ENCODE results near the gene IL1R1. TPM values are rescaled to one million over a fixed set of nuclear protein-coding genes. Genes with fewer than 3 reads are reported as not detected.

IL1R1 gene
- total RNA-seq, 1 donor from 2014 or later, result 22.6 TPM

GRCh38 chr2:102217032-102217431 is 74.5 kb downstream of the IL1R1 start:
- H3K36me3 ChIP-seq, result peaks cover 4% of the 10 kb centered on the region
- H3K4me1 ChIP-seq, result no peaks in the 10 kb centered on the region
- peaks cover 40% of the 10 kb centered on the region for H3K9me3 ChIP-seq (replicated peaks)
- H3K27ac ChIP-seq (replicated peaks), result no peak overlapping the region
- H3K27me3 ChIP-seq (ENCODE audit: low read depth), result no peaks in the 10 kb centered on the region
- intact Hi-C loops (cut with micrococcal nuclease), result no loop called here
- H3K4me3 ChIP-seq, result no peak overlapping the region
- DNase-seq, result no peak
- TF ChIP-seq, protein P1, sequence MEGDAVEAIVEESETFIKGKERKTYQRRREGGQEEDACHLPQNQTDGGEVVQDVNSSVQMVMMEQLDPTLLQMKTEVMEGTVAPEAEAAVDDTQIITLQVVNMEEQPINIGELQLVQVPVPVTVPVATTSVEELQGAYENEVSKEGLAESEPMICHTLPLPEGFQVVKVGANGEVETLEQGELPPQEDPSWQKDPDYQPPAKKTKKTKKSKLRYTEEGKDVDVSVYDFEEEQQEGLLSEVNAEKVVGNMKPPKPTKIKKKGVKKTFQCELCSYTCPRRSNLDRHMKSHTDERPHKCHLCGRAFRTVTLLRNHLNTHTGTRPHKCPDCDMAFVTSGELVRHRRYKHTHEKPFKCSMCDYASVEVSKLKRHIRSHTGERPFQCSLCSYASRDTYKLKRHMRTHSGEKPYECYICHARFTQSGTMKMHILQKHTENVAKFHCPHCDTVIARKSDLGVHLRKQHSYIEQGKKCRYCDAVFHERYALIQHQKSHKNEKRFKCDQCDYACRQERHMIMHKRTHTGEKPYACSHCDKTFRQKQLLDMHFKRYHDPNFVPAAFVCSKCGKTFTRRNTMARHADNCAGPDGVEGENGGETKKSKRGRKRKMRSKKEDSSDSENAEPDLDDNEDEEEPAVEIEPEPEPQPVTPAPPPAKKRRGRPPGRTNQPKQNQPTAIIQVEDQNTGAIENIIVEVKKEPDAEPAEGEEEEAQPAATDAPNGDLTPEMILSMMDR (IDR thresholded peaks at IDR 0.05; ENCODE audit: borderline replicate concordance), result no peak

- Histone ChIP-seq H3K9me3 (replicated peaks) (no peaks in the 10 kb centered on the region), H3K27me3 (ENCODE audit: low read depth) (no peaks in the 10 kb centered on the region), H3K4me1 (peaks cover 34% of the 10 kb centered on the region), H3K27ac (replicated peaks) (no peak overlapping the region), H3K4me3 (no peak overlapping the region), H3K36me3 (no peaks in the 10 kb centered on the region)
- TF ChIP-seq, protein P1 (IDR thresholded peaks at IDR 0.05; ENCODE audit: borderline replicate concordance), result no peak
- DNase-seq, result no peak
- intact Hi-C loops (cut with micrococcal nuclease), result no loop called here
Observed at GRCh38 chr2:102224824-102225739, 82.5 kb downstream of the IL1R1 start.

DNA sequence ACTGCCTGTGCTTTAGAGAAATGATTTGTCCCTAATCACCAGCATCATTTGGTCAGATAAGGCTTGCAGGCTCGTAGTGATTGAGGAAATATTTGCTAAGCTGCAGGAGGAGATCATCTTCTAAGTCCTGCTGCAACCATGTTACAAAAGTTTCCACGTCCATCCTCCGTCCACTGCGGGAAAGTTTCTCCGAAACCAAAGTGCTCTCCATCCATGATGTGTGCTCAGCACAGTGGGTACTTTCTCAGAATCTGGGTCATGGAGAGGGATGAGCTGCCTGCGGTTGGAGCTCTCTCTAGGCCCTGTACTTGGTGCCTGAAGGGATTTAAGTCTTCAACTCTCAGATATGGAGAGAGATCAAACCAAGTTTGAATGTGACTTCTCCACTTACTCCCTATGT is 83.6 kb downstream of the IL1R1 start:
- TF ChIP-seq, protein P1 (IDR thresholded peaks at IDR 0.05; ENCODE audit: borderline replicate concordance), result no peak
- H3K4me1 ChIP-seq, result peaks cover 34% of the 10 kb centered on the region
- no peaks in the 10 kb centered on the region for H3K27me3 ChIP-seq (ENCODE audit: low read depth)
- H3K4me3 ChIP-seq, result no peak overlapping the region
- no peaks in the 10 kb centered on the region for H3K36me3 ChIP-seq
- DNase-seq, result no peak
- intact Hi-C loops (cut with micrococcal nuclease), result no loop called here
- peak overlapping the region; percentile 90 for H3K27ac ChIP-seq (replicated peaks)
- no peaks in the 10 kb centered on the region for H3K9me3 ChIP-seq (replicated peaks)

DNA sequence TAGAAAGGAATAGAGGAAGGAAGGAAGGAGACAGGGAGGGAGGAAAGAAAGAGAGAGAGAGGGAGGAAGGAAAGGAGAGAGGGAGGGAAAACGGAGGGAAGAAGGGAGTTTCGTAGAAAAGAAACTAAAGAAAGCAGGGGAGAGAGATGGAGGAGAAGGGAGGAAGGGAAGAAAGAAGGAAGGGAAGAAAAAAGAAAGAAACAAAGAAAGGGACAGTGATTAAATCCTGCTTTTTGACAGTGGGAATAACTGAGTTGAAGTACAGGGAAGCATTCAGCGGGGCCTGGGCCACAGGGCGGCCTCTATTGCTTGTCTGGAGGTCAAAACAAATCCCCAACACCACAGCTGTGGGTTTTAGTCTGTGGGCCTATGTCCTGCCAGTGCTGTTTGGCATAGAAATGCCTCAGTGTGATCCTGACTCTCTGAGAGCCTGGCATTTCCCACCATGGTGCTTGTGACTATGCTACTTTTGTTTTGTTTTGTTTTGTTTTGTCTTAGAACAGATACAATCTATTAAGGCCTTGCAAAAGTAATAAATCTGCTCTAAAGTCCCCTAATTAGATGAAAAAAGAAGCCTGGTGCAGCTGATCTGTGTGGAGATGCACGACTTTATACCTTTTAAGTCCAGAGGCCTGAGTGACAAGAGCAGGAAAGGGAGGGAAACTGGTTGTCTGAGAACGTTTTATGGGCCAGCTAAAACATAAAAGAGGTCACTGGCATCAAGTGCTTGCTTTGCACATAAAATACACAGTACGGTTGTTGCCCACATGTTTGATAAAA is 84.3 kb downstream of the IL1R1 start:
- TF ChIP-seq, protein P1 (IDR thresholded peaks at IDR 0.05; ENCODE audit: borderline replicate concordance), result no peak
- H3K27me3 ChIP-seq (ENCODE audit: low read depth), result no peaks in the 10 kb centered on the region
- H3K36me3 ChIP-seq, result no peaks in the 10 kb centered on the region
- no peaks in the 10 kb centered on the region for H3K9me3 ChIP-seq (replicated peaks)
- DNase-seq, result no peak
- H3K27ac ChIP-seq (replicated peaks), result peak overlapping the region; percentile 90
- H3K4me1 ChIP-seq, result peaks cover 34% of the 10 kb centered on the region
- peak overlapping the region; percentile 13 for H3K4me3 ChIP-seq
- intact Hi-C loops (cut with micrococcal nuclease), result no loop called here

DNA sequence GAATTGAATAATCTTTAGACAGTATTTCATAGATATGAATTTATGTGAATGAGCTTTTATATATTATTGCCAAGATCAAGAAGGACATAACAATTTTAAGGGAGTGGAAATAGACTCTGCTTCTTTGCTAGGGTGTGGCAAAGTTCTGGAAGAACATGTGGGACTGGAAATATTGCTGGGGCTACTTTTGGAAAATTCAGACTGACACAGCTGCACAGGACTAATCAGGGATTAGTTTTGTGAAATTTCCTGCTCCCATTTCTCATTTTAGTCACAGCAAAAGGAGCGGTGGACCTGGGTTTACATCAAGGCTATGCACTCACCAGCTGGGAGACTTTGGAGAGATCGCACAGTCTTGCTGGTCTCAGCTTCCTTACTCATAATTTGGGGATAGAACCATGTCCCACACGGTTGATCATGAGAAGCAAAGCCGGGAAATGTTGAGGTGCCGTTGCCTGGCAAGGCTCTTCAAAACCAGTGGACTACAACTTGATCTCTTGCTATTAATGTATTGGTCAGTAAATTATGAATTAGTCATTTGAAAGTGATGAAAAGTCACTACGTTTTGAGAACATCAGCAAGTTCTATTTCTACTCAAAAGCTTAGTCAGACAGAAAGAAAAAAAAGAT is 86.7 kb downstream of the IL1R1 start:
- Histone ChIP-seq H3K27ac (replicated peaks) (peak overlapping the region; percentile 90), H3K4me1 (peaks cover 34% of the 10 kb centered on the region), H3K9me3 (replicated peaks) (no peaks in the 10 kb centered on the region), H3K36me3 (no peaks in the 10 kb centered on the region), H3K4me3 (no peak overlapping the region), H3K27me3 (ENCODE audit: low read depth) (no peaks in the 10 kb centered on the region)
- intact Hi-C loops (cut with micrococcal nuclease), result no loop called here
- no peak for DNase-seq
- TF ChIP-seq, protein P1 (IDR thresholded peaks at IDR 0.05; ENCODE audit: borderline replicate concordance), result no peak
